Measurements from ENCODE around the gene KCNIP4.

DNA sequence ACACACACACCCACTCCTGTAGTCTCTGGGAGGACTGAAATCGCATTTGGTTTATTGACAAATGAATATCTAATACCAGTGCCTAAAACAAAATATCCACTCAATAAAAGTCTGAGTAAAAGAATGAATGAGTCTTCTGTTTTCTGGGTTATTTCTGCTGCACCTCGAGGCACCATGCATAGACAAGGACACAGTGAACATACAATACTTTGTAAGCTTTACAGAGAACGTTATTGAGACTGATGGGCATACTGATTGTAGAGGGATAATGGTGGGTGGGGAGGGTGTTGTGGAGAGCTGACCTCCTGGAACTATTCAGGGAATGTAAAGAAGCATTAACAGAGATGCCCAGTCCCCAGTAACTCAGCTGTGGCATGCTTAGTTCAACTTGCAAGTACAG lies 14.1 kb upstream of the KCNIP4 start:
- no peak for TF ChIP-seq POLR2AphosphoS5 (IDR thresholded peaks at IDR 0.05; ENCODE audit: low read depth, low read length)
- no peak for TF ChIP-seq MAX (IDR thresholded peaks at IDR 0.05)
- TF ChIP-seq, protein P1, sequence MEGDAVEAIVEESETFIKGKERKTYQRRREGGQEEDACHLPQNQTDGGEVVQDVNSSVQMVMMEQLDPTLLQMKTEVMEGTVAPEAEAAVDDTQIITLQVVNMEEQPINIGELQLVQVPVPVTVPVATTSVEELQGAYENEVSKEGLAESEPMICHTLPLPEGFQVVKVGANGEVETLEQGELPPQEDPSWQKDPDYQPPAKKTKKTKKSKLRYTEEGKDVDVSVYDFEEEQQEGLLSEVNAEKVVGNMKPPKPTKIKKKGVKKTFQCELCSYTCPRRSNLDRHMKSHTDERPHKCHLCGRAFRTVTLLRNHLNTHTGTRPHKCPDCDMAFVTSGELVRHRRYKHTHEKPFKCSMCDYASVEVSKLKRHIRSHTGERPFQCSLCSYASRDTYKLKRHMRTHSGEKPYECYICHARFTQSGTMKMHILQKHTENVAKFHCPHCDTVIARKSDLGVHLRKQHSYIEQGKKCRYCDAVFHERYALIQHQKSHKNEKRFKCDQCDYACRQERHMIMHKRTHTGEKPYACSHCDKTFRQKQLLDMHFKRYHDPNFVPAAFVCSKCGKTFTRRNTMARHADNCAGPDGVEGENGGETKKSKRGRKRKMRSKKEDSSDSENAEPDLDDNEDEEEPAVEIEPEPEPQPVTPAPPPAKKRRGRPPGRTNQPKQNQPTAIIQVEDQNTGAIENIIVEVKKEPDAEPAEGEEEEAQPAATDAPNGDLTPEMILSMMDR (IDR thresholded peaks at IDR 0.05; ENCODE audit: control extremely low read depth in 1 of 3, insufficient read depth in 1 of 3, low read depth in 1 of 3, low read length in 3 of 3) = no peak
- no peak for TF ChIP-seq ATF3 (IDR thresholded peaks at IDR 0.05; ENCODE audit: insufficient read depth, low read depth, low read length)
- no peak for TF ChIP-seq SP2 (IDR thresholded peaks at IDR 0.05; ENCODE audit: low read length)
- TF ChIP-seq RFX5 (IDR thresholded peaks at IDR 0.05; ENCODE audit: borderline replicate concordance, low read depth, low read length) = no peak
- no peak for TF ChIP-seq EZH2 (IDR thresholded peaks at IDR 0.05; ENCODE audit: low read depth, low read length, severe bottlenecking)
- no peak for TF ChIP-seq RAD21 (IDR thresholded peaks at IDR 0.05 in 1 of 2, conservative IDR thresholded peaks at IDR 0.05 in 1 of 2; ENCODE audit: low read depth in 2 of 2, low read length in 2 of 2)
- TF ChIP-seq JUN (IDR thresholded peaks at IDR 0.05; ENCODE audit: low read depth, low read length) = no peak
- no peak for TF ChIP-seq POLR2A (IDR thresholded peaks at IDR 0.05; ENCODE audit: control extremely low read depth in 1 of 2, low read depth in 2 of 2, low read length in 2 of 2)
- TF ChIP-seq TEAD4 (IDR thresholded peaks at IDR 0.05; ENCODE audit: low read depth, low read length) = no peak
- no peak for TF ChIP-seq KDM1A (IDR thresholded peaks at IDR 0.05; ENCODE audit: borderline replicate concordance, low read length)
- TF ChIP-seq ZNF274 (IDR thresholded peaks at IDR 0.05; ENCODE audit: borderline replicate concordance, extremely low read depth, low read length) = no peak

Measured in H1 (cell line).